ENCODE results near the gene GALNT18. TPM values are rescaled to one million over a fixed set of nuclear protein-coding genes. Genes with fewer than 3 reads are reported as not detected.

The GALNT18 gene
- total and polyA plus RNA-seq, 4 donors = 2.1 to 11.0 (median 3.8) TPM

DNA sequence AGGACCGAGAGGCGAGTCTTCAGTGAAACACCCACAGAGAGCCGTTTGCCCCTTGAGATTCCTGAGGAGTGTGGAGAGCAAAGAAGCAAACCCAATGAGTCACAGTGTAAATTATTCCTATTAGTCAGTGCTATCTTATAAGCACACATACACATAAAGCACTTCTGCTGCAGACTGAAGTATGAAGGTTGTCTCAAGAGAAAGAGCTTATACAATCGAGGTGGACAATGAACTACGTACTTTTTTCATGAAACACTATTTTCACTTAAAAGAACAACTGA is 37.3 kb downstream of the GALNT18 start:
- DNase-seq (ENCODE audit: low spot score) = no peak
- Histone ChIP-seq H3K4me3 (ENCODE audit: low read depth in 1 of 3, low read length in 3 of 3) (no peak overlapping the region), H3K27me3 (ENCODE audit: control insufficient read depth in 4 of 4, insufficient read depth in 4 of 4, low read length in 3 of 4) (no peaks in the 10 kb centered on the region), H3K27ac (ENCODE audit: low read depth in 1 of 2, low read length in 2 of 2) (no peak overlapping the region), H3K36me3 (ENCODE audit: control insufficient read depth in 4 of 4, insufficient read depth in 3 of 4, low read depth in 1 of 4, low read length in 3 of 4) (no peaks in the 10 kb centered on the region), H3K9me3 (ENCODE audit: control insufficient read depth in 4 of 4, low read length in 3 of 4) (no peaks in the 10 kb centered on the region), H3K4me1 (ENCODE audit: control insufficient read depth in 4 of 4, insufficient read depth in 4 of 4, low read length in 3 of 4) (peaks cover 2 to 21% (median 15%) of the 10 kb centered on the region in 4 donors), H3K9ac (ENCODE audit: low read depth in 1 of 2, low read length in 2 of 2) (no peak overlapping the region)
- WGBS = 89% methylated on average over 5 of the region's 5 CpGs
- TF ChIP-seq, protein P1, sequence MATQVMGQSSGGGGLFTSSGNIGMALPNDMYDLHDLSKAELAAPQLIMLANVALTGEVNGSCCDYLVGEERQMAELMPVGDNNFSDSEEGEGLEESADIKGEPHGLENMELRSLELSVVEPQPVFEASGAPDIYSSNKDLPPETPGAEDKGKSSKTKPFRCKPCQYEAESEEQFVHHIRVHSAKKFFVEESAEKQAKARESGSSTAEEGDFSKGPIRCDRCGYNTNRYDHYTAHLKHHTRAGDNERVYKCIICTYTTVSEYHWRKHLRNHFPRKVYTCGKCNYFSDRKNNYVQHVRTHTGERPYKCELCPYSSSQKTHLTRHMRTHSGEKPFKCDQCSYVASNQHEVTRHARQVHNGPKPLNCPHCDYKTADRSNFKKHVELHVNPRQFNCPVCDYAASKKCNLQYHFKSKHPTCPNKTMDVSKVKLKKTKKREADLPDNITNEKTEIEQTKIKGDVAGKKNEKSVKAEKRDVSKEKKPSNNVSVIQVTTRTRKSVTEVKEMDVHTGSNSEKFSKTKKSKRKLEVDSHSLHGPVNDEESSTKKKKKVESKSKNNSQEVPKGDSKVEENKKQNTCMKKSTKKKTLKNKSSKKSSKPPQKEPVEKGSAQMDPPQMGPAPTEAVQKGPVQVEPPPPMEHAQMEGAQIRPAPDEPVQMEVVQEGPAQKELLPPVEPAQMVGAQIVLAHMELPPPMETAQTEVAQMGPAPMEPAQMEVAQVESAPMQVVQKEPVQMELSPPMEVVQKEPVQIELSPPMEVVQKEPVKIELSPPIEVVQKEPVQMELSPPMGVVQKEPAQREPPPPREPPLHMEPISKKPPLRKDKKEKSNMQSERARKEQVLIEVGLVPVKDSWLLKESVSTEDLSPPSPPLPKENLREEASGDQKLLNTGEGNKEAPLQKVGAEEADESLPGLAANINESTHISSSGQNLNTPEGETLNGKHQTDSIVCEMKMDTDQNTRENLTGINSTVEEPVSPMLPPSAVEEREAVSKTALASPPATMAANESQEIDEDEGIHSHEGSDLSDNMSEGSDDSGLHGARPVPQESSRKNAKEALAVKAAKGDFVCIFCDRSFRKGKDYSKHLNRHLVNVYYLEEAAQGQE (IDR thresholded peaks at IDR 0.05) = no peak
- TF ChIP-seq YY1 (IDR thresholded peaks at IDR 0.05) (no peak), TAF1 (conservative IDR thresholded peaks at IDR 0.05) (no peak), HNF4G (IDR thresholded peaks at IDR 0.05) (no peak), RXRA (IDR thresholded peaks at IDR 0.05) (no peak), SP1 (IDR thresholded peaks at IDR 0.05) (no peak), RAD21 (IDR thresholded peaks at IDR 0.05) (no peak), GABPA (IDR thresholded peaks at IDR 0.05 in 1 of 2, conservative IDR thresholded peaks at IDR 0.05 in 1 of 2) (no peak), JUND (IDR thresholded peaks at IDR 0.05) (no peak), NR2F2 (IDR thresholded peaks at IDR 0.05) (no peak), FOXA1 (IDR thresholded peaks at IDR 0.05) (no peak), FOXA2 (IDR thresholded peaks at IDR 0.05) (no peak), EGR1 (IDR thresholded peaks at IDR 0.05; ENCODE audit: low read depth in 2 of 2) (no peak)
- TF ChIP-seq, protein P2, sequence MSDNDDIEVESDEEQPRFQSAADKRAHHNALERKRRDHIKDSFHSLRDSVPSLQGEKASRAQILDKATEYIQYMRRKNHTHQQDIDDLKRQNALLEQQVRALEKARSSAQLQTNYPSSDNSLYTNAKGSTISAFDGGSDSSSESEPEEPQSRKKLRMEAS (IDR thresholded peaks at IDR 0.05) = no peak
- TF ChIP-seq, protein P3, sequence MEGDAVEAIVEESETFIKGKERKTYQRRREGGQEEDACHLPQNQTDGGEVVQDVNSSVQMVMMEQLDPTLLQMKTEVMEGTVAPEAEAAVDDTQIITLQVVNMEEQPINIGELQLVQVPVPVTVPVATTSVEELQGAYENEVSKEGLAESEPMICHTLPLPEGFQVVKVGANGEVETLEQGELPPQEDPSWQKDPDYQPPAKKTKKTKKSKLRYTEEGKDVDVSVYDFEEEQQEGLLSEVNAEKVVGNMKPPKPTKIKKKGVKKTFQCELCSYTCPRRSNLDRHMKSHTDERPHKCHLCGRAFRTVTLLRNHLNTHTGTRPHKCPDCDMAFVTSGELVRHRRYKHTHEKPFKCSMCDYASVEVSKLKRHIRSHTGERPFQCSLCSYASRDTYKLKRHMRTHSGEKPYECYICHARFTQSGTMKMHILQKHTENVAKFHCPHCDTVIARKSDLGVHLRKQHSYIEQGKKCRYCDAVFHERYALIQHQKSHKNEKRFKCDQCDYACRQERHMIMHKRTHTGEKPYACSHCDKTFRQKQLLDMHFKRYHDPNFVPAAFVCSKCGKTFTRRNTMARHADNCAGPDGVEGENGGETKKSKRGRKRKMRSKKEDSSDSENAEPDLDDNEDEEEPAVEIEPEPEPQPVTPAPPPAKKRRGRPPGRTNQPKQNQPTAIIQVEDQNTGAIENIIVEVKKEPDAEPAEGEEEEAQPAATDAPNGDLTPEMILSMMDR (IDR thresholded peaks at IDR 0.05; ENCODE audit: low read depth, low read length, missing input control) = no peak
- TF ChIP-seq, protein P4, sequence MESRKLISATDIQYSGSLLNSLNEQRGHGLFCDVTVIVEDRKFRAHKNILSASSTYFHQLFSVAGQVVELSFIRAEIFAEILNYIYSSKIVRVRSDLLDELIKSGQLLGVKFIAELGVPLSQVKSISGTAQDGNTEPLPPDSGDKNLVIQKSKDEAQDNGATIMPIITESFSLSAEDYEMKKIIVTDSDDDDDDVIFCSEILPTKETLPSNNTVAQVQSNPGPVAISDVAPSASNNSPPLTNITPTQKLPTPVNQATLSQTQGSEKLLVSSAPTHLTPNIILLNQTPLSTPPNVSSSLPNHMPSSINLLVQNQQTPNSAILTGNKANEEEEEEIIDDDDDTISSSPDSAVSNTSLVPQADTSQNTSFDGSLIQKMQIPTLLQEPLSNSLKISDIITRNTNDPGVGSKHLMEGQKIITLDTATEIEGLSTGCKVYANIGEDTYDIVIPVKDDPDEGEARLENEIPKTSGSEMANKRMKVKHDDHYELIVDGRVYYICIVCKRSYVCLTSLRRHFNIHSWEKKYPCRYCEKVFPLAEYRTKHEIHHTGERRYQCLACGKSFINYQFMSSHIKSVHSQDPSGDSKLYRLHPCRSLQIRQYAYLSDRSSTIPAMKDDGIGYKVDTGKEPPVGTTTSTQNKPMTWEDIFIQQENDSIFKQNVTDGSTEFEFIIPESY (IDR thresholded peaks at IDR 0.05) = no peak
- TF ChIP-seq, protein P5, sequence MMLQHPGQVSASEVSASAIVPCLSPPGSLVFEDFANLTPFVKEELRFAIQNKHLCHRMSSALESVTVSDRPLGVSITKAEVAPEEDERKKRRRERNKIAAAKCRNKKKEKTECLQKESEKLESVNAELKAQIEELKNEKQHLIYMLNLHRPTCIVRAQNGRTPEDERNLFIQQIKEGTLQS (IDR thresholded peaks at IDR 0.05) = no peak

All from liver (tissue), 9 donors.